ENCODE data around the gene HDAC8. TPM values are rescaled to one million over a fixed set of nuclear protein-coding genes. Genes with fewer than 3 reads are reported as not detected.

The HDAC8 gene
- total RNA-seq, 4 donors from 2014 or later, result 28.7 to 33.9 (median 30.0) TPM

- Histone ChIP-seq H3K27me3 (peaks cover 0 to 52% of the 10 kb centered on the region in 2 donors), H3K9me3 (no peaks in the 10 kb centered on the region), H3K27ac (no peak overlapping the region), H3K4me3 (no peak overlapping the region), H3K4me1 (no peaks in the 10 kb centered on the region), H3K36me3 (no peaks in the 10 kb centered on the region)
- no peak for DNase-seq (ENCODE audit: low spot score in 2 of 2)
- WGBS, 2 donors, result 88% methylated on average over 2 of the region's 3 CpGs; no CpG with 5 or more reads in 1 of the 2 donors
- TF ChIP-seq EP300 (IDR thresholded peaks at IDR 0.05), result no peak
- TF ChIP-seq POLR2A (IDR thresholded peaks at IDR 0.05), result no peak
- TF ChIP-seq CTCF (IDR thresholded peaks at IDR 0.05), result no peak
These were observed 257.8 kb downstream of the HDAC8 start for GRCh38 chrX:72314881-72315280.

GRCh38 chrX:72313707-72314641, 258.7 kb downstream of the HDAC8 start:
- Histone ChIP-seq H3K27ac (no peak overlapping the region), H3K27me3 (peaks cover 0 to 52% of the 10 kb centered on the region in 2 donors), H3K9me3 (no peaks in the 10 kb centered on the region), H3K4me1 (peaks cover 0 to 6% (median 0%) of the 10 kb centered on the region in 4 donors), H3K4me3 (no peak overlapping the region), H3K36me3 (no peaks in the 10 kb centered on the region)
- TF ChIP-seq EP300 (IDR thresholded peaks at IDR 0.05), result no peak
- TF ChIP-seq POLR2A (IDR thresholded peaks at IDR 0.05), result no peak
- no peak for TF ChIP-seq CTCF (IDR thresholded peaks at IDR 0.05)
- DNase-seq (ENCODE audit: low spot score in 2 of 2), result no peak
- WGBS, 2 donors, result 66 to 69% methylated on average over 6 to 8 of the region's 8 CpGs

- Histone ChIP-seq H3K27ac (no peak overlapping the region), H3K36me3 (no peaks in the 10 kb centered on the region), H3K4me3 (no peak overlapping the region), H3K27me3 (peaks cover 0 to 66% of the 10 kb centered on the region in 2 donors), H3K4me1 (peaks cover 0 to 20% (median 3%) of the 10 kb centered on the region in 4 donors), H3K9me3 (no peaks in the 10 kb centered on the region)
- TF ChIP-seq POLR2A (IDR thresholded peaks at IDR 0.05) (no peak), CTCF (IDR thresholded peaks at IDR 0.05) (no peak), EP300 (IDR thresholded peaks at IDR 0.05) (no peak)
- no peak for DNase-seq (ENCODE audit: low spot score in 2 of 2)
- WGBS, 2 donors, result 54 to 73% methylated on average over 9 to 13 of the region's 14 CpGs
These were observed 260.2 kb downstream of the HDAC8 start for GRCh38 chrX:72312311-72312940.

GRCh38 chrX:72309297-72310071, 263.2 kb downstream of the HDAC8 start:
- Histone ChIP-seq H3K4me3 (peak overlapping the region in 2 of 4 donors; percentile 18 to 60), H3K27me3 (peaks cover 0 to 86% of the 10 kb centered on the region in 2 donors), H3K9me3 (no peaks in the 10 kb centered on the region), H3K4me1 (peaks cover 0 to 36% (median 6%) of the 10 kb centered on the region in 4 donors), H3K27ac (no peak overlapping the region), H3K36me3 (no peaks in the 10 kb centered on the region)
- DNase-seq (ENCODE audit: low spot score in 2 of 2), result no peak
- 36 to 70% methylated on average over 6 to 15 of the region's 15 CpGs for WGBS, 2 donors
- no peak for TF ChIP-seq POLR2A (IDR thresholded peaks at IDR 0.05)
- no peak for TF ChIP-seq EP300 (IDR thresholded peaks at IDR 0.05)
- no peak for TF ChIP-seq CTCF (IDR thresholded peaks at IDR 0.05)

All from tibial nerve (tissue), 4 donors.